ENCODE results near the gene ULBP2.
A peak's percentile ranks its signal among the peaks of the same experiment; 100 is the strongest.
"Not testable (repeated sequence)": the region's sequence is repeated elsewhere in the genome, so short reads cannot be mapped to it uniquely, and the experiment has no call there.

Gene ULBP2

GRCh38 chr6:149965194-149966020 lies 23.6 kb downstream of the ULBP2 start:
- H3K9me3 ChIP-seq (ENCODE audit: control insufficient read depth in 1 of 2, low read length in 2 of 2): no peaks in the 10 kb centered on the region
- H3K27ac ChIP-seq (ENCODE audit: low read length): no peak overlapping the region
- H3K27me3 ChIP-seq (ENCODE audit: low read depth, low read length): peaks cover 45% of the 10 kb centered on the region
- peaks cover 0 to 23% of the 10 kb centered on the region in 2 donors for H3K4me1 ChIP-seq (ENCODE audit: control insufficient read depth in 1 of 2, insufficient read depth in 2 of 2, low read length in 2 of 2)
- H3K36me3 ChIP-seq (ENCODE audit: control insufficient read depth in 1 of 2, insufficient read depth in 2 of 2, low read length in 2 of 2): no peaks in the 10 kb centered on the region
- H3K4me3 ChIP-seq (ENCODE audit: low read depth in 1 of 2, low read length in 2 of 2): peak overlapping the region; percentile 50 to 61

DNA sequence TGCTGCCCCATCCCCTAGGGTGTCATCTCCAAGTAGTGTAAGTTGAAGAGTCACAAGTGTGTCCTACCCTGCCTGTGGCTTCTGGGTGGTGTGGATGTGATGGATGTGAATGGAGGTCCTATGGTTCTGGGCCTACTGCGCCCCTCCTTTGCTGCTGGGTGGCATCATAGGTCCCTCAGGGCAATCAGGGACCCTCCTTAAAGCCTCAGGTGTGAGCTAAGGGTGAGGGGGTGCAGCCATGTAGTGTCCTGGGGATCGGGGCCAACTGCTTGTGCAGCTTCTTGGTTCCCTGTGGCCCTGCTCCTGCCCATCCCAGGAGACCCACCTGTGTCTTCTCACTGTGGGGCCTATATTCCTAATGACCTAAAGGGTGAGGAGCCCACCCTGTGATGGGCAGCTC lies 24.5 kb downstream of the ULBP2 start:
- H3K4me3 ChIP-seq (ENCODE audit: low read depth in 1 of 2, low read length in 2 of 2); H3K36me3 ChIP-seq (ENCODE audit: control insufficient read depth in 1 of 2, insufficient read depth in 2 of 2, low read length in 2 of 2); H3K9me3 ChIP-seq (ENCODE audit: control insufficient read depth in 1 of 2, low read length in 2 of 2); H3K27ac ChIP-seq (ENCODE audit: low read length): not testable (repeated sequence)
- Histone ChIP-seq H3K27me3 (ENCODE audit: low read depth, low read length) (peaks cover 40% of the 10 kb centered on the region), H3K4me1 (ENCODE audit: control insufficient read depth in 1 of 2, insufficient read depth in 2 of 2, low read length in 2 of 2) (peaks cover 0 to 23% of the 10 kb centered on the region in 2 donors)

GRCh38 chr6:149967591-149967990 lies 25.8 kb downstream of the ULBP2 start:
- Histone ChIP-seq H3K4me1 (ENCODE audit: control insufficient read depth in 1 of 2, insufficient read depth in 2 of 2, low read length in 2 of 2) (peaks cover 0 to 23% of the 10 kb centered on the region in 2 donors), H3K36me3 (ENCODE audit: control insufficient read depth in 1 of 2, insufficient read depth in 2 of 2, low read length in 2 of 2) (no peaks in the 10 kb centered on the region), H3K27ac (ENCODE audit: low read length) (no peak overlapping the region), H3K9me3 (ENCODE audit: control insufficient read depth in 1 of 2, low read length in 2 of 2) (no peaks in the 10 kb centered on the region), H3K27me3 (ENCODE audit: low read depth, low read length) (peaks cover 32% of the 10 kb centered on the region), H3K4me3 (ENCODE audit: low read depth in 1 of 2, low read length in 2 of 2) (no peak overlapping the region)

- peaks cover 28% of the 10 kb centered on the region for H3K27me3 ChIP-seq (ENCODE audit: low read depth, low read length)
- H3K4me3 ChIP-seq (ENCODE audit: low read depth in 1 of 2, low read length in 2 of 2); H3K27ac ChIP-seq (ENCODE audit: low read length); H3K36me3 ChIP-seq (ENCODE audit: control insufficient read depth in 1 of 2, insufficient read depth in 2 of 2, low read length in 2 of 2); H3K9me3 ChIP-seq (ENCODE audit: control insufficient read depth in 1 of 2, low read length in 2 of 2): not testable (repeated sequence)
- peaks cover 0 to 23% of the 10 kb centered on the region in 2 donors for H3K4me1 ChIP-seq (ENCODE audit: control insufficient read depth in 1 of 2, insufficient read depth in 2 of 2, low read length in 2 of 2)
Measured at GRCh38 chr6:149967999-149968398, 26.2 kb downstream of the ULBP2 start.

DNA sequence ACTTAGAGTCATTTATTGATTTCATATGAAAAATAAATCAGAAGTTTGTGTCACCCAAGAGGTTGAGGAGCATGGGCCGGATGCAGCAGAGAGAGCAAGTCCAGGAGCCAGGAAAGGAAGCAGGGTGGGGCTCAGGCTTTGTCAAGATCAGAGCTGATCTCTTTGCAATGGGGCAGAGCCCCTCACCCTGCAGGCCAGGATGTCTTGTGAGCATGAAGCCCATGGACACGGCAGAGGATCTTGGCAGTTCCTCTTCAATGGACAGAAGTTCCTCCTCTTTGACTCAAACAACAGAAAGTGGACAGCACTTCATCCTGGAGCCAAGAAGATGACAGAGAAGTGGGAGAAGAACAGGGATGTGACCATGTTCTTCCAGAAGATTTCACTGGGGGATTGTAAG lies 27.1 kb downstream of the ULBP2 start:
- not testable (repeated sequence) for H3K27ac ChIP-seq (ENCODE audit: low read length); H3K4me3 ChIP-seq (ENCODE audit: low read depth in 1 of 2, low read length in 2 of 2); H3K9me3 ChIP-seq (ENCODE audit: control insufficient read depth in 1 of 2, low read length in 2 of 2); H3K36me3 ChIP-seq (ENCODE audit: control insufficient read depth in 1 of 2, insufficient read depth in 2 of 2, low read length in 2 of 2)
- Histone ChIP-seq H3K4me1 (ENCODE audit: control insufficient read depth in 1 of 2, insufficient read depth in 2 of 2, low read length in 2 of 2) (peaks cover 0 to 18% of the 10 kb centered on the region in 2 donors), H3K27me3 (ENCODE audit: low read depth, low read length) (peaks cover 20% of the 10 kb centered on the region)

- Histone ChIP-seq H3K4me3 (ENCODE audit: low read depth in 1 of 2, low read length in 2 of 2) (no peak overlapping the region), H3K4me1 (ENCODE audit: control insufficient read depth in 1 of 2, insufficient read depth in 2 of 2, low read length in 2 of 2) (peaks cover 0 to 11% of the 10 kb centered on the region in 2 donors), H3K27me3 (ENCODE audit: low read depth, low read length) (peaks cover 19% of the 10 kb centered on the region), H3K9me3 (ENCODE audit: control insufficient read depth in 1 of 2, low read length in 2 of 2) (no peaks in the 10 kb centered on the region), H3K36me3 (ENCODE audit: control insufficient read depth in 1 of 2, insufficient read depth in 2 of 2, low read length in 2 of 2) (no peaks in the 10 kb centered on the region), H3K27ac (ENCODE audit: low read length) (no peak overlapping the region)
Measured at GRCh38 chr6:149969635-149970034, 27.8 kb downstream of the ULBP2 start.

DNA sequence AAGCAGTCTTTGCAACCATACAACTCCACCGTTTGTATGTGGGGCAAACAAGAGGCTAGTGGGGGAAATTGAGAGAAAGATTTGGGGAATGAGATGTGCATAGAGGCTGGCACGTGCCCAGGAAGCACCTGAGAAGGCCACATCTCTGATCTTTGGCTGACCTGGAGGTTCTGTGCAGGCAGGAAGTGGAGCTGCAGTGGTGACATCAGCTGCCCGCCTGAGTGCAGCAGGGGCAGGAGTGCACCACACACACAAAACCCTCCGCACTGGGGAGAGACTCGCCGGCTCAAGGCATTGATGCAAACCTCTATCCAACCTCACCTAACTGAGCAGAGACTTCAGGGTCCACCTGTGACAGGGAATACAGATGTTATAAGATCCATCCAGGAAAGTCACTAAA lies 32.6 kb downstream of the ULBP2 start:
- not testable (repeated sequence) for H3K4me1 ChIP-seq (ENCODE audit: control insufficient read depth in 1 of 2, insufficient read depth in 2 of 2, low read length in 2 of 2); H3K9me3 ChIP-seq (ENCODE audit: control insufficient read depth in 1 of 2, low read length in 2 of 2); H3K27ac ChIP-seq (ENCODE audit: low read length); H3K4me3 ChIP-seq (ENCODE audit: low read depth in 1 of 2, low read length in 2 of 2); H3K36me3 ChIP-seq (ENCODE audit: control insufficient read depth in 1 of 2, insufficient read depth in 2 of 2, low read length in 2 of 2)
- peaks cover 12% of the 10 kb centered on the region for H3K27me3 ChIP-seq (ENCODE audit: low read depth, low read length)

DNA sequence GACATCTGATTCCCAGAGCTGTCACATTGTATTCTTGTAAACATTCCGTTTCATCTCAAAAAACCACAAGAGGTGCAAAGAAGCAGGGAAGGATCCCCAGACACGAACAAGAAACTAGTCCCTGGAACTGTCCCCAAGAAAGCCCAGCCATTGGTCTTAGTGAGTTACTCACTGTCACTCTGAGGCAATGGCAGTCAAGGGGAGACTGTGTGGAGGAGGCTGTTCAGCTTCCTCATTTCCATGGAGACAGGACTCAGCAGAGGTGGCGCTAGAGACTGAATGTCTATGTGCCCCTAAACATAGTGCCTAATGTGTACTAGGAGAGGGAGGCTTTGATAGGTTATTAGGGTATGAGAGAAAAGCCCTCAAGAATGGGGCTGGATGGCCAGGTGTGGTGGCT lies 33.0 kb downstream of the ULBP2 start:
- H3K4me1 ChIP-seq (ENCODE audit: control insufficient read depth in 1 of 2, insufficient read depth in 2 of 2, low read length in 2 of 2): no peaks in the 10 kb centered on the region
- no peak overlapping the region for H3K27ac ChIP-seq (ENCODE audit: low read length)
- no peaks in the 10 kb centered on the region for H3K9me3 ChIP-seq (ENCODE audit: control insufficient read depth in 1 of 2, low read length in 2 of 2)
- H3K36me3 ChIP-seq (ENCODE audit: control insufficient read depth in 1 of 2, insufficient read depth in 2 of 2, low read length in 2 of 2): no peaks in the 10 kb centered on the region
- no peak overlapping the region for H3K4me3 ChIP-seq (ENCODE audit: low read depth in 1 of 2, low read length in 2 of 2)
- H3K27me3 ChIP-seq (ENCODE audit: low read depth, low read length): peaks cover 12% of the 10 kb centered on the region

DNA sequence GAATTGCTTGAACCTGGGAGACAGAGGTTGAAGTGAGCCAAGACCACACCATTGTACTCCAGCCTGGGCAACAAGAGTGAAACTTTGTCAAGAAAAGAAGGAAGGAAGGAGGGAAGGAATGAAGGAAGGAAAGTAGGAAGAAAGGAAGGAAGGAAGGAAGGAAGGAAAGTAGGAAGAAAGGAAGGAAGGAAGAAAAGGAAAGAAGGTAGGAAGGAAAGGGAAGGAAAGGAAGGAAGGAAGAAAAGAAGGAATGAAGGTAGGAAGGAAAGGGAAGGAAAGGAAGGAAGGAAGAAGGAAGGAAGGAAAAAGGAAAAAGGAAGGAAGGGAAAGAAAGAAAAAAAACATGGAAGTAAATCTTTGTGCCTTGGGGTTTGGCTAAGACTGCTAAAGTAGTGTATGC lies 33.6 kb downstream of the ULBP2 start:
- Histone ChIP-seq H3K4me3 (ENCODE audit: low read depth in 1 of 2, low read length in 2 of 2) (no peak overlapping the region), H3K27me3 (ENCODE audit: low read depth, low read length) (peaks cover 12% of the 10 kb centered on the region), H3K4me1 (ENCODE audit: control insufficient read depth in 1 of 2, insufficient read depth in 2 of 2, low read length in 2 of 2) (no peaks in the 10 kb centered on the region)

GRCh38 chr6:149977221-149977620 lies 35.4 kb downstream of the ULBP2 start:
- Histone ChIP-seq H3K27me3 (ENCODE audit: low read depth, low read length) (peaks cover 23% of the 10 kb centered on the region), H3K9me3 (ENCODE audit: control insufficient read depth in 1 of 2, low read length in 2 of 2) (no peaks in the 10 kb centered on the region), H3K36me3 (ENCODE audit: control insufficient read depth in 1 of 2, insufficient read depth in 2 of 2, low read length in 2 of 2) (no peaks in the 10 kb centered on the region), H3K4me1 (ENCODE audit: control insufficient read depth in 1 of 2, insufficient read depth in 2 of 2, low read length in 2 of 2) (no peaks in the 10 kb centered on the region), H3K27ac (ENCODE audit: low read length) (no peak overlapping the region), H3K4me3 (ENCODE audit: low read depth in 1 of 2, low read length in 2 of 2) (no peak overlapping the region)

More for the DNA sequence above, 33.6 kb downstream of the ULBP2 start:
- Histone ChIP-seq H3K36me3 (ENCODE audit: control insufficient read depth in 1 of 2, insufficient read depth in 2 of 2, low read length in 2 of 2) (no peaks in the 10 kb centered on the region), H3K9me3 (ENCODE audit: control insufficient read depth in 1 of 2, low read length in 2 of 2) (no peaks in the 10 kb centered on the region), H3K27ac (ENCODE audit: low read length) (no peak overlapping the region)

- Histone ChIP-seq H3K9me3 (ENCODE audit: control insufficient read depth in 1 of 2, low read length in 2 of 2) (no peaks in the 10 kb centered on the region), H3K4me3 (ENCODE audit: low read depth in 1 of 2, low read length in 2 of 2) (no peak overlapping the region), H3K36me3 (ENCODE audit: control insufficient read depth in 1 of 2, insufficient read depth in 2 of 2, low read length in 2 of 2) (no peaks in the 10 kb centered on the region), H3K4me1 (ENCODE audit: control insufficient read depth in 1 of 2, insufficient read depth in 2 of 2, low read length in 2 of 2) (no peaks in the 10 kb centered on the region), H3K27me3 (ENCODE audit: low read depth, low read length) (peaks cover 34% of the 10 kb centered on the region), H3K27ac (ENCODE audit: low read length) (no peak overlapping the region)
Measured at GRCh38 chr6:149978610-149979009, 36.8 kb downstream of the ULBP2 start.

DNA sequence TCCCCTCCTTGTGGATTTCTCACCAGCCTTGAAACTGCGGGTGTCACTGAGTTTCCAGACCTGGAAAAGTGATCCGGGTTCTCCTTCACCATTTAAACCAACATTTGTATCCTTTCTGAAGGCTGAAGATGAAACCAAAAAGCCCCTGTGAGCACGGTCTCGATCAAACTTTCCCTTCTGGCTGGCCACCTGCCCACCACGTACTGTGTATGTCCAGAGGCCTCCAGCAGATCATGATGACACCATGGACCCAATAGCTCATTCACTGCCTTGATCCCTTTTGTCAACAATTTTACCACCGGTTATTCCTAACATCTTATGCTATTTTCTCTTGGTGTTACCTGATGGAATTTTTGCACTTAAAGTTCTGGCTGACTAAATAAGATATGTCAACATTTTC lies 37.5 kb downstream of the ULBP2 start:
- Histone ChIP-seq H3K36me3 (ENCODE audit: control insufficient read depth in 1 of 2, insufficient read depth in 2 of 2, low read length in 2 of 2) (no peaks in the 10 kb centered on the region), H3K4me3 (ENCODE audit: low read depth in 1 of 2, low read length in 2 of 2) (no peak overlapping the region), H3K9me3 (ENCODE audit: control insufficient read depth in 1 of 2, low read length in 2 of 2) (no peaks in the 10 kb centered on the region), H3K4me1 (ENCODE audit: control insufficient read depth in 1 of 2, insufficient read depth in 2 of 2, low read length in 2 of 2) (no peaks in the 10 kb centered on the region), H3K27me3 (ENCODE audit: low read depth, low read length) (peaks cover 31% of the 10 kb centered on the region), H3K27ac (ENCODE audit: low read length) (no peak overlapping the region)

All from muscle layer of duodenum (tissue), 2 donors.